NCI-H146 (cell line): Measurements from ENCODE around the gene UBAP2L.
"Not testable (repeated sequence)": the region's sequence is repeated elsewhere in the genome, so short reads cannot be mapped to it uniquely, and the experiment has no call there.

Experiments used
- DNase-seq: peaks from one replicate; lab custom pipeline; 2025; lab: John Stamatoyannopoulos, UW

UBAP2L gene

DNA sequence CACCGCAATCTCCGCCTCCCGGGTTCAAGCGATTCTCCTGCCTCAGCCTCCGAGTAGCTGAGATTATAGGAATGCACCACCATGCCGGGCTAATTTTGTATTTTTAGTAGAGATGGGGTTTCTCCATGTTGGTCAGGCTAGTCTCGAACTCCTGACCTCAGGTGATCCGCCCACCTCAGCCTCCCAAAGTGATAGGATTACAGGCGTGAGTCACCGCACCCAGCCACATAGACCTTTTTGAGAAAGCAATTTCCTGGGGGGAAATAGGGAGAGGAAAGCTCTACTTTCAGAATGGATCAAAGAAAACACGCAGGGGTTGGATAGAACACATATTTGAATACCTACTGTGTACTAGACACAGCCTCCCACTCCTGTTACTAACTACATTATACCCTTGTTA lies 15.0 kb upstream of the UBAP2L start:
- not testable (repeated sequence) for DNase-seq

DNA sequence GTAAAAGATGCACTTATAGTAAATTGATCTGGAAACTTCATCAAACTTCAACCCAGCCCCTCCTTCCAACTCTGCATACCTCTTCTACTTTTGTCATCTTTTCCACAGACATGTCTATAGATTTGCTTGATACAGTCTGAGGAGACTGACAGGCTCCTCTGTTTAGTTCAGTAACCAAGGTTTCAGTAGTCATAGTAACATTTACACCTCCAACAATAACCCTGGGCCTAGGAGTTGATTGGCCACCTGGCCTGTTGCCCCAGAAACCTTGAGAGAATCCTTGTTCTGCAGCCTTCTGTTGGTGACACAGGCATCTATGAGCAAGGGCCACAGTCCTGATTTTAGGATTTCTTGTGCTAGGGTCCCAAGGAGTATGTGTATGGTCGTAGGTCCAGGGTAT lies 14.6 kb upstream of the UBAP2L start, which contains the start of gene CFAP141:
Gene CFAP141 (minus strand): TSS at position 138 of the 400 bp plus-strand sequence. CDS start 26 bp downstream, at position 112.
- no peak for DNase-seq

DNA sequence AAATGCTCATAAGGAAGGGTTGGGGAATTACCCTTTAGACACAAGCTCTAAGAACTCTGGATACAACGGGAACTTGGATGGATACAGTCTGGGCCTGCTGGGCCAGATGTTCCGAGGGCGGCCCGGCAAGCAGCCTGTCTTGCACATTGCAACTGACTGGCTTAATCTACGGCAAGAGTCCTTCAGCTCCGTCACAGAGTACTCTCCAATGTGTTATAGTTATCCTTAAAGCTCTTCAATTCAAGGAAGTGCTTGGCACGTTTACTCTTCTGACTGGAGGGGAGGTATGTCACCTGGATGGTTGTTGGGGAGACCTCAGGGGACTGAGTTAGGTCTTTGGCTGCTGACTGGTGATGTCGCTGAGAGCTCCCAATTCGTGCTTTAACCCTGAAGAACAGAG lies 13.5 kb upstream of the UBAP2L start:
- no peak for DNase-seq

DNA sequence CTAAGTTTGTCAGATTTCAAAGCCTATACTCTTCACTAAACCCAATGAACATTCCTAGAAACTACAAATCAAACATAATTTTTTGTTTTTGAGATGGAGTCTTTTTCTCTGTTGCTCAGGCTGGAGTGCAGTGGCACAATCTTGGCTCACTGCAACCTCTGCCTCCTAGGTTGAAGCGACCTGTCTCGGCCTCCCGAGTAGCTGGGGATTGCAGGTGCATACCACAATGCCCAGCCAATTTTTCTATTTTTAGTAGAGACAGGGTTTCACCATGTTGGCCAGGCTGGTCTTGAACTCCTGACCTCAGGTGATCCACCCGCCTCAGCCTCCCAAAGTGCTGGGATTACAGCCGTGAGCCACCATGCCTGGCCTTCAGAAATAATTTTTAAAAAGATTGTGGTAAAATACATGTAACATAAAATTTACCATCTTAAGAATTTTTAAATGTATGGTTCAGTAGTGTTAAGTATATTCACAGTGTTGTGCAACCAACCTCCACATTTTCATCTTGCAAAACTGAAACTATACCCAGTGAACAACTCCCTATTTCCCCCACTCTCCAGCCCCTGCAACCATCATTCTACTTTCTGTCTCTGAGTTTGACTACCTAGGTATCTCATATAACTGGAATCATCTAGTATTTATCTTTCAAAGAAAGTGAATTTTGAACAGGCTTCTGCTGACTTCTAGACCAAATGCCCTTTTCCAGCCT lies 11.9 kb upstream of the UBAP2L start:
- DNase-seq: no peak

DNA sequence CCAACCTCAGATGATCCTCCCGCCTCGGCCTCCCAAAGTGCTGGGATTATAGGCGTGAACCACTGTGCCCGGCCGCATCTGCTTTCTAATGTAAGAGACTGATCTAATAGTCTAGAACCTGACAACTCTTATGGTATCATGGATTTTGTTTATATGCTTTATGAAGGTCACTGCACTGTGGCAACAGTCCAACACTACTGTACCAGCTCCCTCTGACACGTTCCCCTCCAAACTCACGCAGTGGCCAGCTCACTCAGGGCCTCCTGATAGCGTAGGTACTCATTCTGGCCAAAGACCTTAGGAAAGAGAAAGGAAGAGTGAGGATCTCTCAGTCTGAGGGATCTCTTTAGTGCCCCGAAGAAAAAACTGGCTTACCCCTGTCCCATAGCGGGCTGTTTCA lies 8.7 kb upstream of the UBAP2L start:
- DNase-seq: no peak

DNA sequence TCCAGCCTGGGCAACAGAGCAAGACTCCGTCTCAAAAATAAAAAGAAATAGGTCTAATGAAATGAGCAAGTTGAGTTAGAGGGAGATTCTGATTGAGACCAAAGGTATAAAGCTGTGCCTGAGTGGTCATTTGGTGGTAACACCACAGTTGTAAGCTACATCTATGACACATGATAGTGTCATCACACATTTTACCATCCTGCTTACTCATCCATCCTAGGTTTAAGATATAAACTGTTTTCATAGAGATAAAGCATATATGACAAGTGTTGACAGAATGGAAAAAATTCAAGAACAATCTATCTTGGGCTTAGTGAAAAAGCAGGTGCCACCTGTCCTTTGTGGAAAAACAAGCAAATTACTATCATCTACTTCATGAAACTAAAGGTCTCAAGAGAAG lies 7.5 kb upstream of the UBAP2L start:
- no peak for DNase-seq

DNA sequence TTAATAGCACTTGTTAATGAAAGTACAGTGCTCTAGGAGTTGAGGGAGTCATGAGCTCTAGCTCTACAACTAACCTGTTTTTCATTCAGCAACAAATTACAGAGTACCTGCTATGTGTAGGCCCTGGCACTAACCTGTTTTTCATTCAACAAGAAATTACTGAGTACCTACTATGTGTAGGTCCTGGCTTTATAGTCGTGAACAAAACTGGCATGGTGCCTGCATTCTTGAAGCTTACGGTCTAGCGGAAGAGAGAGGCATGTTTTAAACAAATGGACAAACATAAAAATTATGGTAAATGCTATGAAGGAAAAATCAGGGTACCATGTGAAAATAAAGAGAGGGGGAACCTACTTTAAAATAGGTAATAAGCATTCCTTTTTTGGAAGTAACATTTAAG lies 2.2 kb upstream of the UBAP2L start:
- no peak for DNase-seq

DNA sequence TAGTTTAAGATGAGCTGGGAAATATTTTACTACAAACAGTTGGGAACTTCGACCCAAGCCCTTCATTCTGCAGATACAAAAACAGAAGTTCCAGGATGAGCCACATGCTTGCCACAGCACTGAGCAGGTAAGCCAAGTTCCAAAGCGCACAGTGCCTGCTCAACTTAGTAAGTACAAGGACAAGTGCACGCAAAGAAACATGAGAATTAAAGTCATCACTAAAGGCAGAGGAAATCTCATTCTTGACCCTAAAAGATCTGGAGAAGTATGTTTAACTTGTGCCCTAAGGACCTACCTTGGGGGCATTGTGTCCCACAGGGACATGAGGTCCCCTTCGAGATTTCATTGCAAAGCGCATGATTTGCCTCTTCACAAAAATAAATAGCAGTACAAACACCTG lies 1.2 kb upstream of the UBAP2L start:
- no peak for DNase-seq

DNA sequence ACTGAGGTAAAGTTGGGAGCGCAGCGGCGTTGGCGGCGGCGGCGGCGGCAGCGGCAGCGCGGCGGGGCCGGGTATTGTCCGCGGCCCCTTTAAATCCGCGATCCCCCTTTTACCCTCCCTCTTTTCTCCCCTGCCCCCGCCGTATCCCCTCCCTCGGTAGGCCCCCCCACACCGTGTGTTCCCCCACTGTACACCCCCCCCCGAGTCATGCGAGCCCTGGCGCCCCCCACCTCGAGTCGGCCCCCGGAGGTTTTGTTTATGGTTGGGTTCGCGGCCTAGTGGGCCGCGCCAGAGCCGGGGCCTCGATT lies 169 bp downstream of the UBAP2L start:
- DNase-seq: no peak

DNA sequence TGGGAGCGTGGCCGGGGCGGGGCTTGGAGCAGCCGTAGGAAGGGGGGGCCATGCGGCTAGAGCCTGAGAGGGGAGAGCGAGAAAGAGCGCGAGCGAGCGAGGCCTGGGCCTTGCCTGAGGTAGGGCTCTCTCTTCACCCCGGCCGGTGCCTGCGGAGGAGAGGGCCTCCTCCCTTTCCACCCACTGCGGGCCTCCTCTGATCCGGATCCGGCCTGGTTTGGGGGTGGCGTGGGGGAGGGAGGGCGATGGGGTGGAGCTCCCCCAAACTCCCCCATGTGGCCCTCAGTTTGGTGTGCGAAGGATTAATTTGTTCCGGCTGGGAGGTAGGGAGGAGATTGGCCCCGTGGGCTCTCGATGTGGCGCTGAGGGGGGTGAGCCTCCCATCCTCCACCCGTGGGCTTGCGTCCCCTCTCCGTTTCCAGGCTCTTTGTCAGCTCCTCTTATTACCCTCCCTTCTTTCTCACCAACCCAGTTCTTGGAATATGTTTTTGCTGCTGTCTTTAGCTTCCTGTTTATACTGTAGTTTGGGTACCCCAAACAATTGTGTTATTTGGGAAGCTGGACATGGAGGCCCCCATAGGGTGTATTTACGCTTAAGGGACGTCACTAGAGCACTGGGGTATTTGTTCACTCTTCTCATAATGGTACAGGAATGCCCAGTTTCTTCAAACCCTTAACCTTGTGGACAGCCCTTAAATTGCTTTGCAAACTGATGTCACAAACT lies 685 bp downstream of the UBAP2L start:
- DNase-seq: peak; percentile 53

DNA sequence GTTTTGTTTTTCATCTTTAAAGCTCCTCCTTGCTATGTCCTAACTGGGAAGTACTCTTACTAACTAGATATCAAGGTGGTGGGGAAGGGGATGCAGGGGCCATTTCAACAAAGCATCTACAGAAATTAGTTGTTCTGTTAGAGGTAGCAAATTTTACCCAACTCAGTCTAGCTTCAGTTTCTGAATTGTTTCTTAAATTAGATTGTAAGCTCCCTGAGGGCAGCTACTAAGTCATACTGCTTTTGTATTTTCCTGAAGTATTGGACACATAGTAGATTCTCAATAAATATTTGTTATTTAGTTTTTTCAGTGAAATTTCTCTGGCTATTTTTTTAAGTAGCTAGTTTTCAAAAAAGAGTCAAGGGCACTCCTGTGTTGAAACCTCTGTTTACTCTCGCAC lies 1.8 kb downstream of the UBAP2L start:
- DNase-seq: no peak

DNA sequence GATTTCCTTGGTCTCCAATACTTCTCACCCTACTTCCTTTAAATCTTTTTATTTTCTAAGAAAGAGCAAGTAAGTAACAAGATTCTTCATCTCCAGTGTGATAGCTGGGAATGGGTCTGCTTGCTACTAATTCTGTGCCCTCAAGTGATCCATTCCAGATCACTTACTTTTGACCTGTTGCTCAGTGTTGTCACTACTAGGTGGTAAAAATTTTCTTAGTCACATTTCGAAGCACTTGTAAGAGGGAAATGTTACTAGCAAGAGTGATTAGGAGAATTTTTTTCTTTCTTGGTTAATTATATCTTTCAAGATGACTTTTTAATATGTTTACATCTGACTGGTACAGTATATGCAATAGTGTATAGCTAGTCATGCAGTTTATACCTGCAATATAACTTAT lies 2.2 kb downstream of the UBAP2L start:
- DNase-seq: no peak

DNA sequence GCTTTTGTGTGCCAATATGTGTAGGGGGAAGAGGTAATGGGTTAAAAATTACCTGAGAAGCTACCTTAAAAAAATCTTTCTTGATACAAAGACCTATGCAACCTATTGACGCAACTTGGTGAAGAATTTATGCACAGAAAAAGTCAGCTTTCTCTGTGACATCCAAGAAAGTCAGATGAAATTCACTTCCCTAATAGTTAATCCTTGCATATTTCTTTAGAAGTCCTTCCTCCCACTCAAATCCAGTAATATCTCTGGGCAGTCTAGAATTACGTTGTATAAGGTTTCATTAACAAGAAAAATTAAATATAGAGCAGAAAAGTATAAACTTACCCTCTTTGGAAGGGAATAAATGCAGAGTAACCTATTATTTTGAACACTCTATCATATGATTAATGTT lies 2.9 kb downstream of the UBAP2L start:
- DNase-seq: no peak

DNA sequence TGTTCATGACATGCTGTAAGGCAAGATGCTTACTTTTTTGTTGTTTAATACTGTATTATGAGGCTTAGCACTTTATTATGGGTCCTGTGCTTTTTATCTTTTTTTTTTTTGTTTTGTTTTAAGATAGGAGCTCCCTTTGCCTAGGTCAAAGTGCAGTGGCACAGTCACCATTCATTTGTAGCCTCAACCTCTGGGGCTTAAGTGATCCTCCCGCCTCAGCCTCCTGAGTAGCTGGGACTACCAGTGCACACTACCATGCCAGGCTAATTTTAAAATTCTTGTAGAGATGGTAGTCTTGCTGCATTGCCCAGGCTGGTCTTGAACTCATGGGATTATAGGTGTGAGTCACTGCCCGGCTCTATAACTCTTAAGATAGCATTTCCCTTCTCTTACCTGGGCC lies 4.6 kb downstream of the UBAP2L start:
- no peak for DNase-seq

DNA sequence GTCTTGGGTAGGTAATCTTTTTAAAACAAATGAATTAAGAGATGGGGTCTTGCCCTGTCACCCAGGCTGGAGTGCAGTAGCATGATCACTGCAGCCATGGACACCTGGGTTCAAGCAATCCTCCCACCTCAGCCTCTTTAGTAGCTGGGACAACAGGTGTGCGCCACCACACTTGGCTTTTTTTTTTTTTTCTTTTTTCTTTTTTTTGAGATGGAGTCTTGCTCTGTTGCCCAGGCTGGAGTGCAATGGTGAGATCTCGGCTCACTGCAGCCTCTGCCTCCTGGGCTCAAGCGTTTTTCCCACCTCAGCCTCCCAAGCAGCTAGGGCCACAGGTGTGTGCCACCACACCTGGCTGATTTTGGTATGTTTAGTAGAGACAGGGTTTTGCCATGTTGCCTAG lies 10.4 kb downstream of the UBAP2L start:
- DNase-seq: not testable (repeated sequence)

DNA sequence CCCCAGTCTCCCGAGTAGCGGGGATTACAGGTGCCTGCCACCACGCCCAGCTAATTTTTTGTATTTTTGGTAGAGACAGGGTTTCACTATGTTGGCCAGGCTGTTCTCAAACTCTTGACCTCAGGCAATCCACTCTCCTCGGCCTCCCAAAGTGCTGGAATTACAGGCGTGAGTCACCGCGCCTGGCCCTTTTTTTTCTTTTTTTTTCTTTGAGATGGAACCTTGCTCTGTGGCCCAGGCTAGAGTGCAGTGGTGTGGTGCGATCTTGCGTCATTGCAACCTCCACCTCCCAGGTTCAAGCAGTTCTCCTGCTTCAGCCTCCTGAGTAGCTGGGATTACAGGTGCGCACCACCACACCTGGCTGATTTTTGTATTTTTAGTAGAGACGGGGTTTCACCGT lies 12.4 kb downstream of the UBAP2L start:
- not testable (repeated sequence) for DNase-seq

DNA sequence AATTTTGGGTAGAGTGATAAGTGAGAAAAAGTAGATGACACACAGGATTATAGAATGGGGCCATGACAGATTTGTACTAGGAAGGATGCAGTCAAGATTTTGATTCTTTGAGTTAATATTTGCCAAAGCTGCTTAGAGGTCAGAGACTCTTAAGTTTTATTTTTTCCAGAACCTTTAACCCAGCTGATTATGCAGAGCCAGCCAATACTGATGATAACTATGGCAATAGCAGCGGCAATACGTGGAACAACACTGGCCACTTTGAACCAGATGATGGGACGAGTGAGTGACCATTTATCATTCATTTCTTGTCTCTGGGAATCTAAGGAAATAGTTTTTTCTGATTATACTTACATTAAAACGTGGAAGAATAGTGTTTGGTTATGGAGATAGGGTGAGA lies 16.1 kb downstream of the UBAP2L start:
- DNase-seq: no peak

DNA sequence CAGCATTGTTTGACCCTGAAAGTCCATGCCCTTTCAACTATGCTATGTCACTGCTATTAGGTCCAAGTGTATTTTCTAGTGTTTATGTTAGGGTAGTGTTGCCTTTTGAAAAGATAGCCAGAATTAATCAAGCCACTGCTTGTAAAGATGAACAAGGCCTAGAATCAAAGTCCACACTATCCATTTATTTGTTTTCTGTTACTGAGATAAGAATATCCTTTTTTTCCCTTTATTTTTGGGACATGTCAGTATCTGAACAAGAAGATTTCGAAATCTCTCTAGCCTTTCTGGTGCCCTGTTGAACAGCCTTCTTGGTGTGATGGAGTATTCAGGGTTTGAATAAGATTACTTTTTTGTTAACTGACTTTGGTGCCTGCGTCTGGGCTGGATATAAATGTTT lies 16.7 kb downstream of the UBAP2L start:
- no peak for DNase-seq

DNA sequence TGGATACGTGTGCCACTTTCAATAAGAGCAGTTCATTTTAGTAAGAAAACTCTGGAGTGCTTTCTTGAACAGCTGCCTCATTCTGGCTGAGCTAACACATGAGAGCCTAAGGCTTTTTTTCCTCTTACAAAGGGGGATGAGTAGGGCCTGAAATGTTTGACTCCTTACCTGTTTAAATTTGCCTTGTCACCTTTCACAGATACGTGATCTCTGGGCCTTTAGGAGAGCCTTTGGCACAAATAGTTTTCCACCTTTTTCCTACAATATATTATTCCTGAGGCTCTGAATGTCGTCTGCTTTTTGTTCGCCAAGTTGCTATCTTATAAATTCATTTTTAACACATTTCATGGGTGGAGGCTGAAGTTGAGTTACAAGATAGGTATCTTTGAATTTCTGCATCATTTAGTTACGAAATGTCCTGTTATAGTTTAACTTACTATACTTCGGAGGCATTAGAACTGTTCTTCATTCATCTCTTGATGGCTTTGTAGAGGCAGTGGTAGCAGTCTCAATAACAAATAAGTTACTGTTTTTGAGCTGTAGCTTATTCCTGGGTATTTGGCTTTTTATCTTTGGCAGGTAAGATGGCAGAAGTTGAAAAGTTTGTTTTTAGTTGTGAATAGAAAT lies 17.2 kb downstream of the UBAP2L start:
- DNase-seq: no peak

DNA sequence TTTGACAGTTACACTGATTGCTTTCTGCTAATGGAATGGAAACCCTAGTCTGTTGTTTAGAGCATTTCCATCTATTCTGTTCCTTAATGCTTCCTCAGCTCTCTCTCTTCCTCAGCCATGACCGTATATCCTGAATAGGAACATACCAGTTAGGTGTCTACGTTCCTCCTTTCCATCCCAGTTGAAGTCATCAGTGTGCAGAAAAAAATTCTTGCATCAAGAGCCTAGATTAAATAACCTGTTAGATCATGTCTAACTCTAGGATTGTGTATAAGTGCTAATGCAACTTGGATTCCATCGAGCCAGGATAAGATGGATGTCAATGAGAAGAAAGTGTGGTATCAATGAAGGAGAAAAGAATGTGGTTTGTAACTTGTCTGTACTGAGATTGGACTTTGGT lies 18.7 kb downstream of the UBAP2L start:
- no peak for DNase-seq

DNA sequence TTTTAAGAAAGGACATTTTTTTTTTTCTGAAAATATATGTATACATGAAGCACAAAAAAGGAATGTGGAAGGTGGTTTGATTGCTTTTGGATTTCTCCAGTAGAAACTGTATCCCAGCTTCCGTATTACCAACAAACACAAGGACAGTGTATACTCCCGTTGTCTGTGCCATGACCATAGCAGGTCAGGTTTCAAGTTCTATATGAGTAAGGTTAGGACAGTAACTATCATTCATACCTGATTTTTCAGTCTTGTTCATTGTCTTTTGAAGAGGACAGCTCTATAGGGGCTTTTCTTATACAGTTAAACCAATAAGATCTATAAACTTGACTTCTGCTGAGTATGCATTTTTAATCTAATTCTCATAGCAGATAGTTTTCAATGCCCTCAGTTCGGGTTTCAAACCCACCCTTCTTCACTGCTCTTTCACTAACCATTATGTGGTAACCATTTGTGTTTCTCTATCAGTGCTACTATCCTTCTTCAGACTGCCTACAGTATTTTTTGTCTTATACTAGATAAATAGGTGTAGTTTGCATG lies 19.6 kb downstream of the UBAP2L start:
- no peak for DNase-seq

DNA sequence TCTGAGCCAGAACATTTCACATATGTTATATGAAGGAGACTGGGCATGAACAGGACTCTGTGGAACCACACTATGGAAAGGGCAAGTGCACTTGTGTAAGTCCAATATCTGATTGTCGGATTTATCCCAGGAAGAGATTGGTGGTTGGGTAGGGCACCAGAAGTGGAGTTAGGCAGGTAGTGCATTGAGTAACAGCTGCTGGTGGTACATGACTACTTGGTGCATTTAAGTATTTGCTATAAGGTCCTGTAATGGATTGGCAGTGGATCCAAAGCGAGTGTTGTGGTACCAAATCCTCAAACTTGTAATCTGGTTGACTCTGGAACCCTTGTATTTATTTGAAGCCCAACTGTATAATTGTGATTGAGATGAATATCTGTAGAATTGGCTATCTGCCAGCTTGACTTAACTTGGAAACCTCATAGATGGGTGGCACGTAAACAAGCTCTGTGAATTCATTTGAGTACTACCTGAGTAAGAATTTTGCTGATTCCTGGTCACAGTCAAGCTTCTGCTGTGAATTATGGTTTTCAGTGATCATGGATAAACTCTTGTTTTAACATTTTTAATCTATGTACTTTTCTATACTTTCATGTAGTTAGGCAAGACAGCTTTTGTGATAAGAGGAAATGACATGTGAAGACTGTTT lies 21.1 kb downstream of the UBAP2L start:
- no peak for DNase-seq

DNA sequence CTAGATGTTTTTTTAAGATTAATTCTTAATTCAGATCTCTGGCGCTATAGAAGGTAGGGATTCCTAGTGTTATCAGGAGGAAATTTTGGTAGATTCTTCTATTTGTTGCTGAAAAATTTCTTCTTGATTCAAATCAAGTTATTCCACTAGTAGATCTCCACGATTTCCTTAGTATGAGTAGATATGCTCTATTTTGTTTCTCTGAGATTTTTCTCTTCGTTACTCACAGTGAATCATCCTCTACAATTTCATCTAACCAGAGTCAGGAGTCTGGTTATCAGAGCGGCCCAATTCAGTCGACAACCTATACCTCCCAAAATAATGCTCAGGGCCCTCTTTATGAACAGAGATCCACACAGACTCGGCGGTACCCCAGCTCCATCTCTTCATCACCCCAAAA lies 32.9 kb downstream of the UBAP2L start:
- DNase-seq: no peak
